ENCODE results near the gene WBP2. TPM values are rescaled to one million over a fixed set of nuclear protein-coding genes. Genes with fewer than 3 reads are reported as not detected.

WBP2 gene
- total and polyA plus RNA-seq, 2 of the 13 experiments (the other 11 are each of a cell fraction or from before 2014, with no cell fraction given) = 29.2 to 29.5 TPM

DNA sequence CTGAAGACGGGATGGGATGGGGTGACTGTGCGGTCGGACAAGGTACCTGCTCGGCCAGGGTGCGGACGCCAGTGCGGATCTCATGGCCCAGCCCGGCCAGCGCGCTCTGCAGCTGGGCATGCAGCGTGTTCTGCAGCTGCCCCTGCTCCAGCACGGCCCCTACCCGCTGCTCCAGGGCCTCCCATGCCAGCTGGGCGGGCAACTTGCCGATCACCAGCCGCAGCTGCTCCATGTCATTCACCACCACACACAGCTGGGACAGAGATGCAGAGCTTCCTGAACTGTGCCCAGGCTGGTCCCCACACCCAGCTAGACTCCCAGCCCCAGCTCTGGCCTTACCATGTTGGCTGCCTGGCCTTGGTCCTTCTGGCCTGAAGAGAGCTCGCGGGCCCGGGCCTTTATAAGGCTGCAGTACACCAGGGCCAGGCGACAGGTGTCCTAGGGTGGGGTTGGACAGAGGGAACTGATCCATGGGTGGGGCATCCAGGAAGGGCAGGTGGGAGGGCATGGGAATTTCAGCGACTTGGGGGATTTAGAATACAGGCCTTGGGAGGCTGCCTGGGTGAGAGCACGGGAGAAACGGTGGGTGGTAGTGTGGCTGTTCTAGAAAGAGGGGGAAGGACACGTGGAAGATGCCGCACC is 20.7 kb downstream of the WBP2 start:
- Histone ChIP-seq H3K9me3 (ENCODE audit: low read length) (no peaks in the 10 kb centered on the region), H4K20me1 (ENCODE audit: insufficient read depth, low read length) (no peaks in the 10 kb centered on the region), H3K9ac (ENCODE audit: insufficient read depth, low read depth, low read length) (no peak overlapping the region), H3K36me3 (replicated peaks in 1 of 2; ENCODE audit: control insufficient read depth in 1 of 2, insufficient read depth in 2 of 2, low read length in 2 of 2) (peaks cover 23 to 43% of the 10 kb centered on the region in 2 experiments; a peak in 4 of 5 replicates), H3K4me3 (replicated peaks in 1 of 3; ENCODE audit: insufficient read depth in 1 of 3, low read depth in 2 of 3, low read length in 3 of 3) (no peak overlapping the region), H3K4me1 (ENCODE audit: insufficient read depth, low read length) (no peaks in the 10 kb centered on the region), H3K27me3 (ENCODE audit: control insufficient read depth in 1 of 2, insufficient read depth in 2 of 2, low read length in 2 of 2) (no peaks in the 10 kb centered on the region), H3K4me2 (ENCODE audit: low read depth, low read length) (no peak overlapping the region), H2AFZ (ENCODE audit: low read length) (no peak overlapping the region), H3K79me2 (ENCODE audit: insufficient read depth, low read length) (no peaks in the 10 kb centered on the region), H3K27ac (ENCODE audit: extremely low read length, insufficient read depth, low read length) (no peak overlapping the region)
- WGBS (ENCODE audit: low lambda C conversion rate) = 94% methylated on average over 17 of the region's 25 CpGs
- BruUV-seq (replicated peaks) = no TSS peak
- ChIA-PET CTCF (ENCODE audit: low intra/inter-chr PET ratio, low total read pairs) (no interaction called here), POLR2A (interaction anchor here (0.6 to 3.2 kb wide), 5 partner anchors 9 to 74 kb away, joined by 3 to 15 read pairs (median 8); partner anchors contain the start of gene UNC13D)
- no peak for FAIRE-seq
- no peak for TF ChIP-seq BRCA1 (CRISPR knock-in tag; IDR thresholded peaks at IDR 0.05)
- TF ChIP-seq ZNF788 (CRISPR knock-in tag; IDR thresholded peaks at IDR 0.05; ENCODE audit: borderline replicate concordance) = no peak
- no peak for TF ChIP-seq CREBL2 (CRISPR knock-in tag; IDR thresholded peaks at IDR 0.05; ENCODE audit: borderline replicate concordance)
- no peak for TF ChIP-seq REPIN1 (CRISPR knock-in tag; IDR thresholded peaks at IDR 0.05; ENCODE audit: borderline replicate concordance, low read depth)
- peak; percentile 15; the same call in 1 of the 2 replicates for TF ChIP-seq ZNF768 (CRISPR knock-in tag; IDR thresholded peaks at IDR 0.05)
- TF ChIP-seq GABPB1 (CRISPR knock-in tag; IDR thresholded peaks at IDR 0.05) = no peak
- no peak for TF ChIP-seq ZNF75D (CRISPR knock-in tag; IDR thresholded peaks at IDR 0.05; ENCODE audit: borderline replicate concordance)
- TF ChIP-seq TRIM24 (CRISPR knock-in tag; IDR thresholded peaks at IDR 0.05) = no peak
- TF ChIP-seq RBFOX2 (IDR thresholded peaks at IDR 0.05; ENCODE audit: low read depth, low read length) = peak; percentile 65
- no peak for TF ChIP-seq KMT2B (CRISPR knock-in tag; IDR thresholded peaks at IDR 0.05)
- TF ChIP-seq, protein P1, sequence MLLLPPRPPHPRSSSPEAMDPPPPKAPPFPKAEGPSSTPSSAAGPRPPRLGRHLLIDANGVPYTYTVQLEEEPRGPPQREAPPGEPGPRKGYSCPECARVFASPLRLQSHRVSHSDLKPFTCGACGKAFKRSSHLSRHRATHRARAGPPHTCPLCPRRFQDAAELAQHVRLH (CRISPR knock-in tag; IDR thresholded peaks at IDR 0.05; ENCODE audit: borderline replicate concordance, low read depth) = no peak
- TF ChIP-seq AGO2 (optimal IDR thresholded peaks at IDR 0.05; ENCODE audit: low read depth, low read length) = peak; percentile 60
- TF ChIP-seq KDM2A (CRISPR knock-in tag; IDR thresholded peaks at IDR 0.05; ENCODE audit: borderline replicate concordance, low read depth) = no peak
- TF ChIP-seq SSRP1 (CRISPR knock-in tag; IDR thresholded peaks at IDR 0.05) = no peak
- ATAC-seq = no peak
- intact Hi-C loops (cut with micrococcal nuclease; ENCODE audit: unreplicated experiment) = no loop called here
- no peak for DNase-seq (ENCODE audit: low spot score)
- in situ Hi-C loops (cut with HindIII; ENCODE audit: extremely low pct_ligation_motif_present, low pct_unique_long_range_greater_than_20kb) = no loop called here

Measured in HepG2 (cell line).